Activated CD8-positive, alpha-beta memory T cell treated with anti-CD3 and anti-CD28 coated beads for 1 hour (primary cell): ENCODE results near the gene RNPS1.
"Not testable (repeated sequence)": the region's sequence is repeated elsewhere in the genome, so short reads cannot be mapped to it uniquely, and the experiment has no call there.

Source experiments
- DNase-seq, 2 donors: peaks; one replicate each; pipeline ENCODE4 v3.0.0-alpha.2; 2020; ENCODE audit warnings: low read depth in 1 of 2; ENCODE audit errors: extremely low read depth in 1 of 2

RNPS1 gene

DNA sequence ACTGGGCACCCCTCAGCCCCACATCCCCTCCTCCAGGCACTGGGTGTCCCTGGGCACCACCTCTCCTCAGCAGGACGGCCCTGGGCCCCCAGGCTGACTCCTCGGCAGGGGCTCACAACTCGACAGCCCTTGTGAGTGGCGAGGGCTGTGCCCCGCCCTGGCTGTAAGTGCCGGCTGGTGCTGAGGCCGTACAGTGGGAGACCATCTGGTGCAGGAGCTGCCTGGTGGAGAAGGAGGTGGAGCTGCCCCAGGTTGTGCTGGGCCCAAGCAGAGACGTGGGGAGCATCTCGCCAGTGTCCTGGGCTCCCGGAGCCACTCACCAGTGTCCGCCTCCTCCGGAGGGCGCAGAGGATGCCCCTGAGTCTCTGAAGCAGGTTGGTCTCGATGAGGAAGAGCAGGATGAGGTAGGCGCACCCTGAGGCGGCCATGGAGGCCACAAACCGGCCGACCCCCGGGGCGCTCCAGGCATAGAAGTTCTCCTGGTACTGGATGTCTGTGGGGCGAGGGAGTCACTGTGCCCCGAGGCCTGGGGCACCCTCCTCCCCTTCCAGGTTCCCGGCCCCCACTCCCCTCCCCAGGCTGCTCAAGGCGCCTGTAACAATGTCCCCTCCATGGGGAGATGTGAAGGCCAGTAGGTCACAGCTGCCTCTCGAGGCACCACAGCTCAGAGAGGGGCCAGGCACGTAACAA is 15.1 kb upstream of the RNPS1 start:
- no peak for DNase-seq

DNA sequence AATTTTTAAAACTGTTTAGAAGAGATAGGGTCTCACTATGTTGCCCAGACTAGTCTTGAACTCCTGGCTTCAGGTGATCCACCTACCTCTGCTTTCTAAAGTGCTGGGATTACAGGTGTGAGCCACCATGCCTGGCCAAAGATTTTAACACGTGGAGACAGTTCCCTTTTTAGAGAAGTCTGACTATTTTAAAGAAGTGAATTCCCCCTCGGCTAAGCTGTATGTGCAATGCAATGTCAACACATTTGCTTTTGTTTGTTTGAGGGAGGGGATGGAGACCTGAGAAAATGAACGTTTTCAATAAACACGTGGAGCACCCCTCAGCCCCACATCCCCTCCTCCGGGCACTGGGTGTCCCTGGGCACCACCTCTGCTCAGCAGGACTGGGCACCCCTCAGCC is 14.3 kb upstream of the RNPS1 start:
- no peak for DNase-seq

- DNase-seq: no peak
Observed at GRCh38 chr16:2280981-2281542, 13.1 kb upstream of the RNPS1 start.

- DNase-seq: no peak
Observed at GRCh38 chr16:2280461-2280860, 12.5 kb upstream of the RNPS1 start.

- no peak for DNase-seq
Observed at GRCh38 chr16:2278956-2279800, 11.3 kb upstream of the RNPS1 start.

DNA sequence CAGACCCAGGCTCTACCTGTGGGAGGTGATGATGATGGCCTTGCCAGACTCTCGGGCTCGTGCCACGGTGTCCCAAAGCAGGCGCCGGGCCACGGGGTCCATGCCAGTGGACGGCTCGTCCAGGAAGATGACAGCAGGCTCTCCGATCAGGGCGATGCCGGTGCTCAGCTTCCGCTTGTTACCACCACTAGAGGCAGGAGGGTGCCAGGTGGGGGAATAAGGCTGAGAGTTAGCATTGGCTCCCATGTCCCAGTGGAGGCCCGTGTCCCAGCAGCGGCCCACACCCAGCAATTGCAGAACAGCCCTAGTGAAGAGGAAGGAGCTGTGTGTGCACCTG is 10.3 kb upstream of the RNPS1 start:
- DNase-seq: no peak

DNA sequence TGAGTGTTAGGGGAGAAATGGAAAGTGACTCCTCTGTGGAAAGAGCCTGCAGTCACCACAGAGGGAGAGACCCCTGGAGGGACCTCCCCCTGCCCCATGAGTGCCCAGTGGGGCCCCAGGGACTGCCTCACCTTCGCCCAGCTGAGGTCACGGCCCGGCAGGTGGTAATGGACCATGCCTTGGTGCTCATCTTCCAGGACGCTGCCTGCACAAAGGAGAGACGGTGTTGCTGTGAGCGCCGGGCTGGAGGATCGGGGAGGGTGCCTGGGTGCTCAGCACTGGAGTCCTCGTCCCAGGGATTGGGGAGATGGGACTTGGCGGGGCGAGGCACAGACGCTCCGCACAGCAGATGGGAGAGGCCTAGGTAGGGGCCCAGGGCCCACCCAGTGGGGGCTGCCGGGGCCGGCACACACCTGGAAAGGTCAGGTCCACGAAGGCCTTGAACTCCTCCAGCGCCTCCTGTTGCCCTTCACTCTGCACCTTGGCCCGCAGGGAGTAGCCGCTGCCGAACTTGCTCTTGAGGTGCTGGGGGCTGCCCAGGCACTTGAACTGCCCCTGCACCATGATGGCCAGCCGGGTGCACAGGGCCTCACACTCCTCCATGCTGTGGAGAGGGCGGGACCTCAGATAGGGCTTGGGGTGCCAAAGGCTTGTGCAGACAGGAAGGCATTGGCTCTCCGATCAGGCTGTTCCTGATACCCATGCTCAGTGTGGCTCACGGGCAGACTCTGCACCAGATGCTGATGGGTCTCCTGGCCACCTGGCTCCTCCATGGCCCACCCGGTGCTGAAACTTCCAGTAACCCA is 9.7 kb upstream of the RNPS1 start:
- no peak for DNase-seq

- DNase-seq: no peak
Observed at GRCh38 chr16:2276368-2277195, 8.7 kb upstream of the RNPS1 start.

DNA sequence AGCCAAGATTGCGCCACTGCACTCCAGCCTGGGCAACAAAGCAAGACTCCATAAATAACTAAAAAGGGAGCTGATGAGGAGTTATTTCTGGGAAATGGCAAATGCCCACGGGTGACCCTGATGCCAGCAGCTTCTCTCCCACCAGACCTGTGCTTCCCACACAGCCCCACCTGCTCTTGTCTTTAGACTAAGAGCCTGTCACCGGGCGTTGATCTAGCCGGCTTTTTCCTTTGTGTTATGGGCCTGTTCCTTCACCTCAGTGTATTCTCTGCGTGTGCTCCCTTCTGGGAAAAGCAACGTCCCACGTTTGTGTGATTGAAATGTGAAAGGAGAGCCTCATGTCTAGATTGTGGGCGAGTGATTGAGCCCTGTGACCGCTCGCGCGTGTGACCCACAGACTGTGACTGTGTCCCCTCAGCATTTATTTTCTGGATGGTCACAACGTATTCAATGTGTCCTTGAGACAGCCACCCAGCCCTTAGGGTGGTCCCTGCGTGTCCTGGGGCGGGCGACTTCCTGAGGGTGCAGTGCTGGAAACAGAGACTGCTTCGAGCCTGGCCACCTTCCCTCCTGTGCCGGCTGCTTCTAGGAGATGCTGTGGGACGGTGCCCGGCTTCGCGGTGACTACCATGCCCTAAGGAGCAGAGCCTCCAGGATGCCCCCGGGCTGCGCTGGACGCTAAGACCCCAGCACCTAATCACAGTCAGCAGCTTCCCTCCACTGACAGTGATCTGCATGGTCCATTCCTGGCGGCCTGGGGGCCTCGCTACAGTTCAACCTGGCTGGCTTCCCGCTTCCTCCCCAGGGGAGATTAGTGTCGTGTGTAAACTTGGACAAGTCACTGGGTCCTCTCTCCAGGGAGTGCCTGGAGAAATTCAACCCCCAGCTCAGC is 7.8 kb upstream of the RNPS1 start:
- no peak for DNase-seq

- no peak for DNase-seq
Observed at GRCh38 chr16:2273931-2274330, 6.0 kb upstream of the RNPS1 start.

DNA sequence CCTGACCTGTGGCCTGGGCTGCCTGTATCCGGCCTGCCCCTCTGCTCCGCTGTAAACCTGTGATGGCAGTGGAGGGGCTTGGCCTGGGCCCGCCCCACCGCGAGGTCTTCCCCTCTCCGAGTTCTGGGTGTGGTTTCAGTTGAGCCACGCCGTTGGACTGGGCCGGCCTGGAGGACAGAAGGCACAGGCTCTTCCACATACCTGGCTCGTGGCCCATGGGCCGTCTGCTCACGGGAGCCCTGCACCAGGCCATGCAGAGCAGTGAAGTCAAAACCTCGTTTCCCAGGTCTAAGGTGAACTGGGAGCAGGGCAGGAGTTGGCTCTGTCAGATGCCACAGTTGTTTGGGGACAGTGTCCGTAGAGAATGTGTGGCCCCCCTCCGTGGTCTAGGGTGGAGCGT is 5.6 kb upstream of the RNPS1 start:
- no peak for DNase-seq

- no peak for DNase-seq
Observed at GRCh38 chr16:2271848-2272461, 4.0 kb upstream of the RNPS1 start.

DNA sequence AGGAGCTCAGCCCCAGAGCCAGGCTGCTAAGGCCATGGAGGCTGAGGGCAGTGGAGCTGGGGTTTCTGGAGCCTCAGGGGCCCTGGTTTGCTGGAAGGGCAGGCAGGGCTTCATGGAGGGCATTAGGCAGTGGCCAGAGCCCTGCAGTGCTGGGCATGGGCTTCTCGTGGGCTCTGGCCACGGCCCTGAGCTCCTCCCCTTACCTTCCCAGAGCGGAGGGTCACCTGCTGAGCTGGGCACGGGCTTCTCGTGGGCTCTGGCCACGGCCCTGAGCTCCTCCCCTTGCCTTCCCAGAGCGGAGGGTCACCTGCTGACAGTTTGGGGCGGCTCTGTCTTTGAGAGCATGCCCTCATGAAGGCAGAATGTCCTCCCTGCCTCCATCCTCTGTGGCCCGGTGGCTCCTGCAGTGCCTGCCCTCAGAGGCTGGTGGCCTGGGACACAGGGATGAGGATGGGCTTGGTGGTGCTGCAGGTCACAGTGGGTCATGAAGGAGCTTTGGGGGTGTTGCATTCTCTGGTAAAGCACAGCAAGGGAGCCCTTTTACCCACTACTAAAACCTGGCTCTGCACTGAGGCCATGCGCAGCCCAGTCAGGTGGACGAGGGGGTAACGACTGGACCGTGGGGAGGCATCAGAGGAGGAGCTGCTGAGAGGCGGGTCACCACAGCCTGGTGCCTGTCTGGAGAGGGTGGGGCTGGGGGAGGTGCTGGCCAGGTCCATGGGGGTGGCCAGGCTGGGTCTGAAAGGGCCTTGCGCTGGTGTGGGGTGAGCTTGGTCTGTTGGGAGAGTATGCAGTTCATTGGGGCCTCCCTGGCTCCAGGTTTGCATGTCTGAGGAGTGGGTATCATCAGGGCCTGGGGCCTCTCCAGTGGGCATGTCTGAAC is 2.9 kb upstream of the RNPS1 start:
- no peak for DNase-seq

DNA sequence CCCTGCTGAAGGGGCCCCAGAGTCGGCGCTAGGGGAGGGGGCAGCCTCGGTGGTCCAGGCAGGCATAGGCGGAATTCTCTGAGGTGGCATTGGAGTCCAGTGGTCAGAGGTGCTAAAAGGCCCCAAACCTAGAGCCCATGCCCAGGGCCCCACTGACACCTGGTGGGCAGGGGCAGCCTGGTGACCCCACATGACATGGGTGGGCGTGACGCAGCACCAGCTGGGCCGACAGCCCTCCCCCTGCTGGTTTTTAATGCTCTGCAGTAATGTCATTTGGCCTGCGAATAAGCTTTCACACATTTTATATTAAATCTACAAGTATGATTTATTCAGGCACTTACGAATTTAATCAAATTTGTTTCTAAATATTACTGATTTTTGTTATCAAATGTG is 2.1 kb upstream of the RNPS1 start:
- no peak for DNase-seq

GRCh38 chr16:2267505-2267912 is 417 bp downstream of the RNPS1 start:
- not testable (repeated sequence) for DNase-seq

DNA sequence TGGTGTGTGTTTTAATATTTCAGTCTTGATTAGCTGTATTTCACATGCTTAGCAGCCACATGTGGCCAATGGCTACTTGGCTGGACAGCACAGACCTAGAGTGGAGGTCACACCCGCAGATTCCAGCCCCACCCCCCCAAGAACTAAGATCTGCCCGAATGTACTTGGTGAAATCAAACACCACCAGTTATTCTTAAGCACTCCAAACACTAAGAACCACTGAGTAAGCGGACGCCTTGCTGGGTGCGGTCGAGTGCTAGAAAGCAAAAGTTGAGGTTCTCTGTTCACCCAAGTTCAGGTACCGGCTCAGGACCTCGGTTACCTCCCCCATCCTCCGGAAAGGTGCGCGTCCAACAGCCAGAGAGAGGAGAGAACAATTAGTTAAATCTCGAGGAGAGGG is 1.0 kb downstream of the RNPS1 start:
- not testable (repeated sequence) for DNase-seq

DNA sequence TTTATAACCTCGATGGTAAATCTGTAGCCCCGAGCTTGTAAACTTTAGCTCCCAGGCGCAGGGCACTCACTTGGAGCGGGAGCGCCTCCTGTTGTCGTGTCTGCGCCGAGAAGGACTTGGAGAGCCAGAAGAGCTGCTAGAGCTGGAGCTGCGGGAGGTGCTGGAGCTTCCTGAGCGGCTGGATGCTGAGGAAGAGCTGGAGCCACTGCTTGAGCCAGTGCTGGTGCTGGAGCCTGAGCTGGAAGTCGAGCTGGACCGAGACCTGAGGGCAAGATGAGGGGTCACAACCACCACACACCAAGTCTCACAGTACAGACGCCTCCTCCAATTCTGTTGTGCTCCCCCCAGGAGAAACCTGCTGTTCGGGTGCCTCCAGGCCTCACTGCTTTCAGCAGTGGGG is 4.9 kb downstream of the RNPS1 start:
- not testable (repeated sequence) for DNase-seq

DNA sequence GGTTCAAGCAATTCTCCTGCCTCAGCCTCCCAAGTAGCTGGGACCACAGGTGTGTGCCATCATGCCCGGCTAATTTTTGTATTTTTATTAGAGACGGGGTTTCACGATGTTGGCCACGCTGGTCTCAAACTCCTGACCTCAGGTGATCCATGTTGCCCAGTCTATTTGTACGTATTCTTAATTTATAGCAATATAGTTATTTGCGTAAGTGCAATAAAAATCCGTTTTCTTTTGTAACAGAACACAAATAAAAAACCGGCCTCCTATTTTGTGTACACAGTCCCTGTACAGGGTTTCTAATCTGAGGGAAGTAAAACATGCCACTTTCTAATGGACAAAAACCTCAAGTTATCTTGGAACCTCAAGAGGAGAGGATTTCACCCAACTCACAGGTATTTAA is 7.7 kb downstream of the RNPS1 start:
- no peak for DNase-seq
